T follicular helper cell (primary cell): ENCODE results near the gene PELI2.

ENCODE experiments used
- DNase-seq: peaks from one replicate; pipeline ENCODE4 v3.0.0-alpha.2; 2020; ENCODE audit warnings: low read depth

The PELI2 gene

GRCh38 chr14:56244138-56244789 is 126.1 kb downstream of the PELI2 start:
- no peak for DNase-seq

GRCh38 chr14:56247495-56248200 is 129.4 kb downstream of the PELI2 start:
- DNase-seq = no peak

DNA sequence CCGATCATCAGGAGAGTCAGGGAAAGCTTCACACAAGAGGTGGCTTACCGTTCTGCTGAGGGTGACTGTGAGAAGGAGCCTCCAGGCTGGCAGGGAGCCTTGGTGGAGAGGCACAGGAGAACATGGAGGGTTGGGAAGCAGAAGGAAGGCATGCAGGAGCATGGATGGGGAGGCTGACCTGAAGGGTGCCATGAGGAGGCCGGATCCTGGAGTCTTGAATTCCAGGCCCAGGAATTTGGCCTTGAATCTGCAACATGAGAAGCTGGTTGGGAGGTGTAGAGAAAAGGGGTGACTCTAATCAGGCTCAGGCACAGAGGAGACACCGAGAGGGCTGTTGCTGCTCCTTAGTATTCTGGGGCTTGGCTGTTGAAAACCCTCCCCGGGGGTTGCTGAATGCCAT is 130.2 kb downstream of the PELI2 start:
- DNase-seq = no peak

GRCh38 chr14:56261046-56261445 is 142.8 kb downstream of the PELI2 start:
- no peak for DNase-seq

- DNase-seq = no peak
Measured at GRCh38 chr14:56262530-56262929, 144.3 kb downstream of the PELI2 start.

- DNase-seq = no peak
Measured at GRCh38 chr14:56268039-56268438, 149.8 kb downstream of the PELI2 start.

GRCh38 chr14:56268673-56269072 is 150.5 kb downstream of the PELI2 start:
- no peak for DNase-seq

- no peak for DNase-seq
Measured at GRCh38 chr14:56270921-56271320, 152.7 kb downstream of the PELI2 start.

- DNase-seq = no peak
Measured at GRCh38 chr14:56271970-56272369, 153.8 kb downstream of the PELI2 start.

GRCh38 chr14:56273155-56273554 is 154.9 kb downstream of the PELI2 start:
- DNase-seq = no peak

DNA sequence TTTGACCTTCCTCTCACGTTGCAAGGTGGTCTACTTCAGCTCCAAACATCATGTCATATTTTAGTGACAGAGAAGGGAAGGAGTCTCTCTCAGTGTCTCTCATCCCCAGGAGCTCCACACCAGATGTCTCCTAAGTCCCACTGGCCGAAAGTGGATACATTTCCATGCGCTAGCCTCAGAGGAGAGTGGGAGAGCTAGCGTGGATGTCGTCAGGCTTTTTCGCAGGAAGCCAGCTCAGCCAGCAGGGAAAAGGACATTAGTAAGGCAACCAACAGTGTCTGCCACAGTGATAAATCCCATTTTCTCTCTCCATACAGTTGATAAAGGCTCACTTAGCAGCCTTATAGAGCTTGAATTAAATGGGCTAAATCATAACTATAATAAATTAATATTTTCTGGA is 155.7 kb downstream of the PELI2 start:
- DNase-seq = no peak

- DNase-seq = no peak
Measured at GRCh38 chr14:56274556-56274955, 156.3 kb downstream of the PELI2 start.

- DNase-seq = no peak
Measured at GRCh38 chr14:56276108-56276507, 157.9 kb downstream of the PELI2 start.

DNA sequence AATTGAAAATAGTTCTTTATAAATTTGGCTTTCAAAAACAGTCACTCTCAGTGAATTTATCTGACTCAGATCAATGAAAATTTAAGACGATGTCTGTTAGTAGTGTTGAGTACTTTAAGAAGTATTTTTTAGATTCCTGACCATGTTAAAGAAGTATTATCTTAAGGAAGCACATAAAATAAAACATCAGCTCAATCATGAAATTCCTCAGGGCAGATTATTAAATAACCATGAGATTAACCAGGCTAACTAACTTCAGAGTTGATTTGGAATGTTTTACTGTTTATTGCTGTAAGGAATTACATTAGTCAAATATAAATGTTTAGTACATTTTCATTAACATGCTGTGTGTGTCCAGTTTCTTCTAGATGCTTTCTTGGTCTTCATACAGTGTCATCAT is 160.2 kb downstream of the PELI2 start:
- no peak for DNase-seq

GRCh38 chr14:56280843-56281242 is 162.6 kb downstream of the PELI2 start:
- no peak for DNase-seq

GRCh38 chr14:56282179-56282578 is 164.0 kb downstream of the PELI2 start:
- DNase-seq = no peak

GRCh38 chr14:56284641-56285040 is 166.4 kb downstream of the PELI2 start:
- DNase-seq = no peak

GRCh38 chr14:56289155-56289554 is 170.9 kb downstream of the PELI2 start:
- no peak for DNase-seq

DNA sequence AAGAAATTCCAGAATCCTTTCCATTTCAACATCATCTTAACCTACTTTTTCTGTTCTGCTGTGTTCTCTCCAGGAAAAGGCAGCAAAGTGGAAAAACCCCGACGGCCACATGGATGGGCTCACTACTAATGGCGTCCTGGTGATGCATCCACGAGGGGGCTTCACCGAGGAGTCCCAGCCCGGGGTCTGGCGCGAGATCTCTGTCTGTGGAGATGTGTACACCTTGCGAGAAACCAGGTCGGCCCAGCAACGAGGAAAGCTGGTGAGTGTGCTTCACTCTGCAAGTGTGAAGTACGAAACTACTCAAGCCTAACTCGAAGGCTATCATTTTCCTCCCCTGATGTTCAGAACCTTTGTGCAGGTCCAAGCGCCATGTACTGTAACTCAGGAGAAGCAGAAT is 172.0 kb downstream of the PELI2 start:
- DNase-seq = no peak

DNA sequence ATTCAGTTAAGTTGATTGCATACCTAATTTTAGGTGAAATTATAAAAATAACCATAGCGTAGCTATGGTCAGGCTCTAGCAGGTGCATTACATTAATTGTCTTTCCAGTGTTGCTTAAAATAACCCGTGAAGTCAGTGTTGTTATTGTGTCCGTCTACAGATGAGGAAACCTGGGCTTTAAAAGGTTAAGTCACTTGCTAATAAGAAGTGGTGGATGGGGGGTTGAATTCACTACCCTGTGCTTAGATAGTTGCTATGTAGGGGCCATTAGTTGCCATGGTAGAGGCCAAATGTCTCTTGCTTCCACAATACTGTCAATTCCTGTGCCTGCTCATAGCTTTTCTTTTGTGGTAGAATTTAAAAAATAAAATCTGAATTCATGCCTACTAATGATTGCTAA is 174.8 kb downstream of the PELI2 start:
- no peak for DNase-seq

DNA sequence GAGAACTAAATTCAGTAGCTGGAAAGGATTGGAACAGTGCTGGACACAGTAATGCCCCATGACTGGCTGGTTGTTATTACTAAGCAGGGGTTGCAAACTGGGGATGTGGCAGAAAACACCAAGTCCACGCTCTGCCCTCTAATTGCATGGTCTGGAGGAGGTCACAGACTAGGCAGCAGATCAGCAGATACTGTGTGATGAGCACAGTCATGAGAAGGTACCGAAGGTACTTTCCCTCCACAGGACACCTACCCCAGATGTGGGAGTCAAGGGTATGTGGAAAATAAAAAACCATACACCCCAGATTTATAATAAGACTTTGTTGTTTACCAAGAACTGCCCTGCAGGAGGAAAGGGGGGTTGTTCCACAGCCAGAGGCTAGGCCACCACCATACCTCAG is 175.3 kb downstream of the PELI2 start:
- DNase-seq = no peak

DNA sequence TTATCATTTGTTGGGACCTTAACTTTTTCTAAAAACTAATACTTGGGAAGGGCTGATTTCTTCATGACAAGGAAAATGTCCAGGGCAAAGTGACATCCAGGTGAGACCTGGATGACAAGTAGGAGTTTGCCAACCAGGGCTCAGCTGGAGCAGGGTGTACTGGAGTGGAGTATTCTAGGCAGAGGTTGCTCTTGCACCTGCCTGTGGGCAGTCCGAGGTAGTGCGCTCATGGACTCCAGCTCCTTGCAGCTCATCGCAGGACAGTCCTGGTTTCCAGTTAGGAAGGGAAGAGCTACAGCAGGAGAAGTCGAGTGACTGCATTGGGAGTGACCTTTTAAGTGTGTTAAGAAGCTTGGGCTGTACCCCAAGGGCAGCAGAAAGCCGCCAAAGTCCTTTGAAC is 175.9 kb downstream of the PELI2 start:
- DNase-seq = no peak

GRCh38 chr14:56295743-56296142 is 177.5 kb downstream of the PELI2 start:
- no peak for DNase-seq

DNA sequence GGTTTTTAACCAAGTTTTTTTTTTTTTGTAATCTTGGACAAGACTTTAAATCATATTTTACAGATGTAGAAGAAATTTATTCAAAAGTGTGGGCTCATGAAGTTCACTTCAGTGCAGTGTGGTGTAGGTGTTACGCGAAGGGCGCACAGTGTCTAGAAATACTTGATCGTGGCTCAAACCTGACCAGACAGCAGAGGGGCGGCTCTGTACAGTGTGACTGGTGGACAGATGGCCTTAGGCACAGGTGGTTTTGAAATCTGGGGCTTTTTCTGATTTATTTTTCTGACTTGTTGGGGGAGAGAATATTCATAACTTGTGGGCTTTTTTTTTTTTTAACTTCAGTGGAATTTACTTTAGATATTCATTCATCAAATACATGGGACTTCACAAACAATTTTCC is 179.2 kb downstream of the PELI2 start:
- DNase-seq = no peak
